ENCODE data around the gene LRRC8D. TPM values are rescaled to one million over a fixed set of nuclear protein-coding genes. Genes with fewer than 3 reads are reported as not detected.
"Not testable (repeated sequence)": the region's sequence is repeated elsewhere in the genome, so short reads cannot be mapped to it uniquely, and the experiment has no call there.

Gene LRRC8D
- total RNA-seq, result 29.8 TPM

DNA sequence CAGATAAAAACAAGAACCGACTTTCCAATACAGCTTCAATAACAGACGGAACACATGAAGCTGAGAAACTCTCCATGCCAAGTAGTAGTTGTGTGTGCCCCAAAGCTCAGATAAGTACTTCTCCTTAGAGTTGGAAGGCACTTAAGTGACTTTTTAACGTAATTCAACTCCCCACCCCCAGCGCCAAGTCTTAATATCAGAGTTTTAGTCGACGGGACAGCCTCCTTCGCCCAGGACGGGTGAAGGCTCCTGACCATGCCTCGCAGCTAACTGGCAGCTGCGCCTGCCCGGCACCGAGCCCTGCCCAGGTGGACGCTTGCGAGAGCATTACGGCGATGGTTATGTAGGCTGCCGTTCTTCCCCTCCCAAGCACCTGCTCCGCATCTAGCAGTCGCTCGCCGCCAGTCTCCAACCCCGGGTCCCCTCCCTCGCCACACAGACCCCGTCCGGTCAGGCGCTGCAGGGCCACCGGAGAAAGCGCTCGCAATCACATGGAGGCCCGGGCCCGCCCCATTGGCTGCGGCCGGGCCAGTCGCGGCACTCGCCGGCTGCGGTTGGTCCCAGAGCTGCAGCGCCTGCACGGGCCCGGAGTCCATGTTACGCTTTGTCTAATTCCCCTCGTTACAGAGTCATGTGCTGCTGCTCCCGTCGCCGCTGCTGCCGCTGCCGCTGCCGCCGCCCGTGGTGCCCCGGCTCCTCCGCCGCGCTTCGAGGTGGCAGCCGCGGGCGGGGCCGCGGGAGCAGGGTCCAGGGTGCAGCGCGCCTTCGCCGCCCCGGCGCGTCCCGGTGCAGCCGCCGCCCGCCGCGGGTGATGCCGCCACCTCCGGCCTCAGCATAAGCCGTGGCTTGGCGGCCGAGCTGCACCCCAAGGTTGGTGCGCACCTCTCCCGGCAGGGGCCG, at the start of gene LRRC8D:
Gene LRRC8D, plus strand, starts transcription at position 611 of the 900 bp plus-strand sequence. CDS start 112,037 bp downstream, outside the sequence.
- DNase-seq, result peak; percentile 90

DNA sequence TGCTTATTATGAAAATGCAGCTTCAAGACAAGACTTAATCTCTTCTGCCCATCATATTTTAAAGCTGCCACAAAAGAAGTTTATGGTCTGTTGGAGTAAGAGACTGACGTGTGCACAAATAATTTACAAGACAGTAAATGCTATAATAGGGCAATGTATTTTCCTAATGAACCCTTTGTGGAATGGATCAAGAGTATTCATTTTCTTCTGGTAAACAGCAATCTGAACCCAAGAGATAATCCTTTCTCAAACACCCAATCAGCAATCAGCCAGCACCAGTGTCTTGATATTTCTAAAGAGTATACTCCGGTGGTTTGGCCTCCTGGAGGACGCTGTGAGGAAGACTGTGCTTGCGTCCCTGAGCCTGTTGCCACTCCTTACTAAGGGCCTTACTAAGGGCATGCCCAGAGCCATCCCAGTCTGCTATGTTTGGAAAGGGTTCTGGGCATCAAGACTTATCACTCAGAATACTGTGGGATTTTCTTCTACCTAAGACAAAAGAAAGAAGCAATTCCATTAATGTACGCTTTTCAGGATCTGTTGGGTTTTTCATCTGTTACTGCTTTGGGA, 48.8 kb upstream of the LRRC8D start:
- DNase-seq, result no peak

DNA sequence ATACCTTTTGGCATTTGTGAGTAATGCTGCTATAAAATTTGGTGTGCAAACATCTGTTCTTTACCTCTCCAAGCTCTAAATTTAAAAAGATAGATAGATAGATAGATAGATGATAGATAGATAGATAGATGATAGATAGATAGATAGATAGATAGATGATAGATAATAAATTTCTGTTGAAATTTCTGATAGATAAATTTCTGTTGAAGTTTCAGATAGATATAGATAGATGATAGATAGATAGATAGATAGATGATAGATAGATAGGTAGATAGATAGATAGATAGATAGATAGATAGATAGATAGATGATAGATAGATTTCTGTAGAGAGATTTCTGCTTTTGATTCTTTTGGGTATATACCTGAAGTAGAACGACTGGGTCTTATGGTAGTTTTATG, 44.7 kb upstream of the LRRC8D start:
- not testable (repeated sequence) for DNase-seq

DNA sequence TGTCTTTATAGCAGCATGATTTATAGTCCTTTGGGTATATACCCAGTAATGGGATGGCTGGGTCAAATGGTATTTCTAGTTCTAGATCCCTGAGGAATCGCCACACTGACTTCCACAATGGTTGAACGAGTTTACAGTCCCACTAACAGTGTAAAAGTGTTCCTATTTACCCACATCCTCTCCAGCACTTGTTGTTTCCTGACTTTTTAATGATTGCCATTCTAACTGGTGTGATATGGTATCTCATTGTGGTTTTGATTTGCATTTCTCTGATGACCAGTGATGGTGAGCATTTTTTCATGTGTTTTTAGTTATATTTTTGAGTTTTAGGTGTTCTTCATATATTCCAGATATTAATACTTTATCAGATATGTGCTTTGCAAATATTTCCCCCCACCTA, 43.6 kb upstream of the LRRC8D start:
- DNase-seq, result not testable (repeated sequence)

DNA sequence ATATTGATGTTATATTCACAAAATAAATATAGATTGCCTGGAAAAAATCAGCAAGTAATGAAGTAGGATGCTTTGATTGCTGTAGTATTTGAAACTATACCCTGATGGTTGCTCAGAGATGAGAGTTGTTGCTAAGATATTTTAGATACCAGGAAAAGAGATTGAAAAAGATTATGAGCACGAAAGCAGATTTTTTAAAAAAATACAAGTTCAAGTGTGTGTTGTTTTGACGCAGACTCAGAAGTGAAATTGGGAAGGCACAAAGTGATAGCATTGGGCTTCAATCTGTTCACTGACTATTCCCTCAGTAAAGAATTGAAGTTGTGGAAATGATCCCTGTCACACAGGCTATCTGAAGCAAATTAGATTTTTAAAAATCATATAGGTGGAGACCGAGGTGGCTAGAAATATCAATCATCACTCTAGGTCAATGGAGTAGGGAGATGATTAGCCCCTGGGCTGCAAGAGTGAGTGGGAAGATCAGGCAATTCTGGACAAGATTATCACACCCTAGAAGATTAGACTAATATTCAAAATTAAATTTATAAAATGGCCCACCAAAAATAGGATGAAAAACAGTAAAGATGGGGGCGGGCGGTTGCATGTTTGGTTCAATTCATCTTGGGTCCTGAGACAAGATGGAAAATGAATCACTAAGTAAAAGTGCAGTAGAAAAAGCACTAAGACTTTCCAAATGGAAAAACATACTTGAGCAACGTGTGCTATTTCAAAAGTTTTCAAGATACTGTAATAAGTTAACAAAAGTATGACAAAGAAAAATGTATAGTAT, 41.5 kb upstream of the LRRC8D start:
- DNase-seq, result no peak

DNA sequence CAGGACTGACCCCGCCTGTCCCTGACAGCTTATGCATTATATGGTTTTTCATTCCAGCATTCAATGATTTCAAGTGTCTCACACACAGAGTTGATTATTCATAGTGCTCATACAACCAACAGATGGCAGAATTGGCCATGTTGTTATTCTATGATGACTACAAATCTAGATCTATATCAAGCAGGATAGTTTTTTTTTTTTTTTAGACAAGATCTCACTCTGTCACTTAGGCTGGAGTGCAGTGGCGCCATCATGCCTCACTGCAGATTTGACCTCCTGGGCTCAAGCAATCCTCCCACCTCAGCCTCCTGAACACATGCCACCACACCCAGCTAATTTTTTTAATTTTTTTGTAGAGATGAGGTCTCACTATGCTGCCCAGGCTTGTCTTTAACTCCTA, 40.1 kb upstream of the LRRC8D start:
- DNase-seq, result no peak

DNA sequence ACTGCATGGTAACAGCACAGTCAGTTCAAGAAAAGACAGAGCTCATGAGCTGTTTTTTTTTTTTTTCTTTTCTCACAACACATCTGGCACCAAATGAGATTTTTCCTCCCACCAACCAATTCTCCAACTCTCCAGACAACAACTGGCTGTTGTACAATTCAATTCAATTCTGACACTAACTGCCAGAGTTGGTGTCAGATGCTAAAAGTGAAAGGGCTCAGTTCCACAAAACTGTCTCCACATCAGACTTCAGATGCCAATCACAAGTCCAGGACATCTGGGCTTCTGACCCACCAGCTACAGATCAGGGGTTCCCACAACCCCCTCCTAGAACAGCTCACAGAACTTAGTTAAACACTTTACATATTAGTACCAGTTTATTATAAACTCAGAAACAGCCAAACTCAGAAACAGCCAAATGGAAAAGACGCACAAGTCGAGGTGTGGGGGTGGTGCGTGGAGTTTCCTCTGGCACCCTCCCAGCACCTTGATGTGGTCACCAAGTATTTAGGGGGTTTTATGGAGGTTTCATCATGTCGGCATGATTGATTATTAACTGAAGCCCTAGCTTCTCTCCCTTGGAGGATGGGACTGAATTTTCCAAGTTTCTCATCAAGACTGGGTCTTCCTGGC, 39.2 kb upstream of the LRRC8D start:
- DNase-seq, result no peak

DNA sequence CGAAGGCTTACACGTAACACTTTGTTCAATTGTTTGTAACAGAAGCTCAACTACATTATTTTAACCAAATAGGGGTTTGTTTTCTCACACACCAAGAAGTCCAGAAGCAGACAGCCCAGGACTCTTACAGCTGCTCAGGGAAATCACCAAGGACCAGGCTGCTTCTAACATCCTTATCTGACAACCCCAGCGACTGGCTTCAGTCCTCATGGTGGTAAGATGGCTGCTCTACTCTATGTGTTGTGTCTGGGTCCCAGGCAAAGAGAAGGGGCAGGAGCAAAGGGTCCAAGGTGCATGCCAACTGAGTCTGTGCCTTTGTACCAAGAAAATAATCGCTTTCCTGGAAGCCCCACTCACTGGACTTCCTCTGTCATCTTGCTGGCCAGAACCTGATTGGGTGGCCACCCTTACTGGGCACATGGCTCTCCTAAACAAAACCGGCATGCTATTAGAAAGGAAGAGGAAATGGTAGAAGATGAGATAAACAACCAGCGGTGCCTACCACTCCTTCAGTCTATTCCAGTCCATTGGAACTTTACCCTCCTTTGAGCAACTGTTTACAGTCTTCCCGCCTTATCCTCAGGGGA, 34.1 kb upstream of the LRRC8D start:
- no peak for DNase-seq

DNA sequence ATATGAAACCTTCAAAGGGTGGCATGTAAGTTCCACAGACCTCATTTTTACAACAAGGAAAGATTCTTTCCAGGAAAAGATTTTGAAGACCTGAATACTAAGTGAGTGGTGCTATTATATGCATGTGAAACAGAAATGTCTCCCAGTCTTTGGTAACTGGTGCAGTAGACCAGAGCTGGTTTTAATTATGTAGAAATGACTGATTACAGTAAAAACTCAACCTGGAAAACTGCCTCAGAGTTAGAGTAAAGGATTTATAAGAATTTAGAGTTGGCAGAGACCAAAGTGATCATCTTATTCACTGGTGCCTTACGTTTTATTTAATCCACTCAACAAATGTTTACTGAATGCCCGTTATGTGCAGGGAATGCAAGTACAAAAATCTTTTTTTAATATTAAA, 30.2 kb upstream of the LRRC8D start:
- DNase-seq, result no peak

DNA sequence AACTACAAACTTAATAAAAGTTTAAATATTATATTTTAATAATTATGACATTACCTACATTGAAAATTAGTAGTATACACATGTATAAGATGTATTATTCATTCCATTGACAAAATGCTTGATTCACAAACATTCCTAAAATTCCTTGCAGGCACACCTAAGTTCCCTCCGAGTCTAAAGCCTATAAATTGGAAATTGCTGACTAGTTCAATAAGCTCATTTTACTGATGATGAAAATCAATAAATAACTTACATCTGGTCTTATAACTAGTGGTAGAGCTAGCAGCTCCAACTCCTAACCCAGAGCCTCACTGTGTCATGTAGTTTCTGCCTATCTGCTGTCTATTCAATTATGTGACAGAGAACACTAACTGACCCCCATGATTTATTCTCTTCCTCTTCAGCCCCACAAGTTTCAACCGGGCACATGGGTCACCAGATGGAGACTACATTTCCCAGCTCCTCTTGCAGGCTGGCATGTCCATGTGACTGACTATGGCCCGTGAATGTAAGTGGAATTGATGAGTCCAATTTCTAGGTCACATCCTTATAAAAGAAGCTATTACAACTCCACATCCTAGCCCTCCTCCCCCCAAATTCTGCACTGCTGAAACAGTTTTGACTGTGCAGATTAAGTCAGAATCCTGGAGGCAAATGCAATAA, 29.6 kb upstream of the LRRC8D start:
- DNase-seq, result no peak

DNA sequence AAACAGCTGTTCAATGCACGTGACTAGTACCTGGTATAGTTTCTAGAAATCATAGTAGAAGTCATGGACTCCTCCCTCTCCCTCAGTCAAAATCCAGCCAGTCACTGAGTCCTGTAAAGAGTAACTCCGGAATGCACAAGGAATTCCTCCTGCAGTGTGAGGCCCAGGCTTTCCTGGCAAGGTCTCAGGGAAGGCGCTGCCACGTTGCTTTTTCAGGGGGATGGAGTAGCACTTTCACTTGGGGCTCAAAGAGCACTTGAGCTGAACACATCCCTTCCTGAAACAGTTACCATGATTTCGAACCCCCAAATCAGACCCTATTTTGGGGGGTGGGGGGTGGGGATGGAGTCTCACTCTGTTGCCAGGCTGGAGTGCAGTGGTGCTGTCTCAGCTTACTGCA, 26.4 kb upstream of the LRRC8D start:
- no peak for DNase-seq

DNA sequence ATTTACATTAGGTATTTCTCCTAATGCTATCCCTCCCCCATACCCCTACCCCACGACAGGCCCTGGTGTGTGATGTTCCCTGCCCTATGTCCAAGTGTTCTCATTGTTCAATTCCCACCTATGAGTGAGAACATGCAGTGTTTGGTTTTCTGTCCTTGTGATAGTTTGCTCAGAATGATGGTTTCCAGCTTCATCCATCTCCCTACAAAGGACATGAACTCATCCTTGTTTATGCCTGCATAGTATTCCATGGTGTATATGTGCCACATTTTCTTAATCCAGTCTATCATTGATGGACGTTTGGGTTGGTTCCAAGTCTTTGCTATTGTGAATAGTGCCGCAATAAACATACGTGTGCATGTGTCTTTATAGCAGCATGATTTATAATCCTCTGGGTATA, 25.3 kb upstream of the LRRC8D start:
- not testable (repeated sequence) for DNase-seq

DNA sequence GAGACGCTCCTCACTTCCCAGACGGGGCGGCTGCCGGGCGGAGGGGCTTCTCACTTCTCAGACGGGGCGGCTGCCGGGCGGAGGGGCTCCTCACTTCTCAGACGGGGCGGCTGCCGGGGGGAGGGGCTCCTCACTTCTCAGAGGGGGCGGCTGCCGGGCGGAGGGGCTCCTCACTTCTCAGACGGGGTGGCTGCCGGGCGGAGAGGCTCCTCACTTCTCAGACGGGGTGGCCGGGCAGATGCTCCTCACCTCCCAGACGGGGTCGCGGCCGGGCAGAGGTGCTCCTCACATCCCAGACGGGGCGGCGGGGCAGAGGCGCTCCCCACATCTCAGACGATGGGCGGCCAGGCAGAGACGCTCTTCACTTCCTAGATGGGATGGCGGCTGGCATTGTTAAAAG, 23.0 kb upstream of the LRRC8D start:
- DNase-seq, result not testable (repeated sequence)

DNA sequence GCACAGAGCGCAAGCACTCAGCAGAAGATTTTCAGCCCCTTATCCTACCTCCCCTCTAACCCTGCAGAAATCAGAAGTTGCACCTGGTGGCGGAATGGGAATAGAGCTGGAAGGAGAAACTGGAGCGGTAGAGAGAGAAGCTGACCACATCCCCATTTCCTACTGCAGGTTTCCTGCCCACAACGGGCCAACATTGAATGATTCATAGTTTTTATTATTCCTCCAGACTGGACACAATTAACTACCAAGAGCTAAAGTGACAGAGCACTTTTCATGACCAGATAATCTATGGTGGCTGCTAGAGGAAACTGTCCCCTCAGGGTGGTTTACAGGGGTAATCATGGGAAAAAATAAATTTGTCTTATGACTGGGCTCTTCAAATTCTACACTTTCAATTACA, 21.3 kb upstream of the LRRC8D start:
- DNase-seq, result no peak

DNA sequence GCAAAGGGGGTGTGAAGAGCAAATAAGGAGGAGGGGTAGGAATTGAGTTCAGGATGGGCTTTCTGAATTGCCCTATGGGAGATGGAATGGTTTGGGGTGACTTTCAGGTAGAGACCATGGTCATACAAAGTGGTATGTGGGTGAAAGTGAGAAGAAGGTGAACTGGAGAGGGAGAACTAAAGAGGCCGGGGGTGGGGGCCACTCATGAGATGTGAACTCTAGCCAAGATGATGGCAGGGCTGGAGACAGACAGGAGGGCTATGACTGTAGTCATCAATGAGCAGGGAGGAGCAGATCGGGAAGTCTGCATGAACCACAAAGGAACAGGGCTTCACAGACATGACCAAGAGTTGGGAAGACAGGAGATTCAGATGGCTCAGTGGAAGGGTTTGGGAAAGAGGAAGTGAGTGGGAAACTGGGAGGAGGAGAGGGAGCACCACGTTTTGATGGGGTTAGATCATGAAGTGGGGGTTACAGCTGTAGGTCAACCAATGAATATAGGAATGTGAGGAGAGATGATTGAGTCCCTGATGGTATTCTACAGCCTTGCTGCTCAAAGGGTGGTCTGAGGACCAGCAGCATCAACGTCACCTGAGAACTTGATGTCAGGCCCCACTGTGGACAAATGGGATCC, 20.7 kb upstream of the LRRC8D start:
- no peak for DNase-seq

DNA sequence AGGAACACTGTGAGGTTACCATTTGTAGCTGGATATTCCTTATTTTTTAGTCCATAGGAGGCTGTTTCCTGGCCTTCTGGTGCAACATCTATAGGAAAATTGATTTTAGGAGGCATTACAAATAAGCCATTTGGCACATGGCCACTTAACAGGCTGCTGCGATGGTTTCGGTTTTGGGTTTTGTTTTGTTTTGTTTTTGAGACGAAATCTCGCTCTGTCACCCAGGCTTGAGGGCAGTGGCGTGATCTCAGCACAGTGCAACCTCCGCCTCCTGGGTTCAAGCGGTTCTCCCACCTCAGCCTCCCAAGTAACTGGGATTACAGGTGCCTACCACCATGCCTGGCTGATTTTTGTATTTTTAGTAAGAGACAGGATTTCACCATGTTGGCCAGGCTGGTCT, 20.1 kb upstream of the LRRC8D start:
- DNase-seq, result no peak

DNA sequence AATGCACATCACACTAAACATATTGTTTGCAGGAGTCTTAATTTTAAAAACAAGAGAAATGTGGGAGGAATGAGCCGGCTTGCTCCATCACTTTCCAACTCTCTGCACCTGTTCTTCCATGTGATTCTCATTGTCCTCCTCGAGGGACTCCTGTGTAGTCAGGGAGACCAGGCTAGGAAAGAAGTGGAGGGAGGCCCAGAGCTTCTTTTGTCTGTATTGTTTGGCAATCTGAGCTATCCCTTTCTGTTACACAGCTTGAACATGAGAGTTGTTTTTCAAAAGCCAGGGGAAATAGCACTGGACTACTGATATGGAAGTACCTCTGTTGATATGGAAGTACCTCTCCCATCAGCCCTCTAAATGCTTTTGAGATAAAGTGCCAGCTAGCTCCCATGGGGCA, 18.8 kb upstream of the LRRC8D start:
- DNase-seq, result no peak

DNA sequence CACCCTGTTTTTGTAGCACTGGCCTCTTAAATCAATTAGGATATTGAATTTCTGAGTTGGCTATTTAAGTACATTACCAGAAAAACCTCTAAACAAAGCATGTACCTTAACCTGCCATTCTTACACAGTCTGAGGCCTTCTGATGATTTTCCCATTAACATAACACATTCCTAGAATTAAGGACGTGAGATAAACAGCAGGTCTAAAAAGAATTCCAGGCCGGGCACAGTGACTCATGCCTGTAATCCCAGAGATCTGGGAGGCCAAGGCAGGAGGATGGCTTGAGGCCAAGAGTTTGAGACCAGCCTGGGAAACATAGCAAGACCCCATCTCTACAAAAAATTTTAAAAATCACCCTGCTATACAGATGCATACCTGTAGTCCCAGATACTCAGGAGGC, 18.0 kb upstream of the LRRC8D start:
- no peak for DNase-seq

DNA sequence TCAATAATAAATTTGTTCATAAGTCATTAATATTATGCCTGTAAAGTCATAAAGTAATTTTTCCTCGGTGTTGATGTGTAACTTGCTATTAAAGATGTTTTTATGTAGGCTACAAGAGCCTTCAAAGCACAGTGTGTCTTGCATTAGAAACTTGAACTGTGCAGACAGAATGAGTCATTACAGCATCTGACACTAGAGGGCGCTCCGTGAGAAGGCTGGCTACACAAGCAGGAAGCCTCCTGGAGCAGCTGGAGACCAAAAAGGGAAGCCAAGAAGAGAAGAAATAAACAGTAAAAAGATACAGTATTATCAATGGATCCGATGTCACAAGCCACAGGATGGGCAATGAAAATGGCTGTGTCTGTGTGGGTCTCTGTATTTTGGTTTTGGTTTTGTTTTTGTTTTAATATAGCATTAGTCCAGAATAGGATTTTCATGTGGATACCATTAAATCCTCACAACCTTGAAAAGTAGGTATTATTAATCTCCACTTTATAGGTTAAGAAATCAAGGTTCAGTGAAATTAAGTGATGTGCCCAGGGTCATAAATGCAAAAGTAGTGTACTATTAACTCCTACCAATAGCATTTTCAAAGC, 16.1 kb upstream of the LRRC8D start:
- peak; percentile 74 for DNase-seq

DNA sequence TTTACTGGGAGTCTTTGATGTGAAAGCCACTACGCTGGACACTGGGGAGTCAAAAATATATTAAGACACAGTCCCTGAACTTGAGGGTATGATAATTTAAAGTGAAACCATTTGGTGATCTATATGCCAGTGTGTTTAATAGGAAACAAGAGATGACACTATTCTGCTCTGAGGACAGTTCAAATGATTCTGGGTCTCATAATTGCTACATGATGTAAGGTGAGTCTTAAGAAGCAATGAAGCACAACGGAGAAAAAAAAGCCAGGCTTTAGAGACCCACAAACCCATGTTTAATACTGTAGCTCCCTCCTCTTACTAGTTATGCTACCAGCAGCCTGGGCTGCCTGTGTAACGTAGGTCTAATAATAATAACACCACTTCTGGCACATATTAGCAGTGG, 14.2 kb upstream of the LRRC8D start:
- no peak for DNase-seq

DNA sequence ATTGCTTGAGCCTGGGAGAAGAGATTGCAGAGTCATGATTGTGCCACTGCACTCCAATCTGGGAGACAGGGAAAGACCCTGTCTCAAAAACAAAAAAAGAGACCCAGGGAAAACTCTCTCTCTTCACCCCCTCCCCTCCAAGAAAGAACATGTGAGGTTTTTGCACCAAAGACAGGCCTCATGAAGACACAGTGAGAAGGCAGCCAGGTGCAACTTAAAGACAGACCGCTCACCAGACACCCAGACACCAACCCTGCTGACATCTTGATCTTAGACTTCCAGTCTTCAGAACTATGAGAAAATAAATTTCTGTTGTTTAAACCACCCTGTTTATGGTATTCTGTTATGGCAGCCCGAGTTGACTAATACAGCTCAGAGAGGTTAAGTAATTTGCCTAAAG, 13.3 kb upstream of the LRRC8D start:
- no peak for DNase-seq

Measured in occipital lobe (tissue), 2 donors.